Prostate gland (tissue), 2 donors: ENCODE measurements around the gene FBXW7. TPM values are rescaled to one million over a fixed set of nuclear protein-coding genes. Genes with fewer than 3 reads are reported as not detected.

ENCODE experiments used
- DNase-seq: peaks from one replicate; pipeline ENCODE4 v3.0.0-alpha.2; 2019; ENCODE audit warnings: low spot score
- H3K27ac ChIP-seq, 2 donors: fragments of 200-600 bp; sonication (generic); 2 replicates each; pipeline ENCODE4 v1.5.1; 2017 to 2019
- H3K27me3 ChIP-seq: fragments of 200-600 bp; sonication (generic); replicated peaks from 2 replicates; pipeline ENCODE4 v1.5.1; 2019; ENCODE audit not compliant: insufficient read depth
- H3K36me3 ChIP-seq, 2 donors: fragments of 200-600 bp; sonication (generic); 1 replicate in 1 of 2; 2 replicates in 1 of 2; pipeline versions ENCODE4 v1.5.1 to v1.8.1; 2017 to 2019
- H3K4me1 ChIP-seq: fragments of 200-600 bp; sonication (generic); replicated peaks from 2 replicates; pipeline ENCODE4 v1.5.1; 2019
- H3K4me3 ChIP-seq, 2 donors: fragments of 200-600 bp; sonication (generic); 2 replicates each; pipeline ENCODE4 v1.5.1; 2017 to 2019
- H3K9me3 ChIP-seq: fragments of 200-600 bp; sonication (generic); 2 replicates; pipeline ENCODE4 v1.5.1; 2017
- CTCF ChIP-seq, 4 experiments: fragments of 200-600 bp in 2 of 4; fragments of 450-650 bp in 2 of 4; sonication (generic) in 2 of 4; IDR thresholded peaks; 1 replicate in 3 of 4; 2 replicates in 1 of 4; pipeline ENCODE4 v1.5.1; 2016 to 2019; ENCODE audit warnings: antibody characterized with exemption in 4 of 4, mild to moderate bottlenecking in 2 of 4, moderate library complexity in 2 of 4
- POLR2A ChIP-seq: fragments of 450-650 bp; IDR thresholded peaks from one replicate; pipeline ENCODE4 v1.6.1; 2016; ENCODE audit warnings: antibody characterized with exemption, mild to moderate bottlenecking
- POLR2AphosphoS5 ChIP-seq: sonication (generic); formaldehyde crosslinking; IDR thresholded peaks from one replicate; pipeline ENCODE4 v1.6.1; 2017; ENCODE audit warnings: antibody characterized with exemption
- WGBS: methylation state at CpG from one replicate; pipeline ENCODE4 v1.1.5; 2018; 5-methylcytosine and 5-hydroxymethylcytosine counted together
- intact Hi-C: fragments of 100-400 bp; cut with DNase I; formaldehyde crosslinking; loops from one replicate; pipeline ENCODE4 v1.14.2; 2022
- total RNA-seq, 2 donors: library from RNA; depleted of rRNA; stranded (reverse); fragments of >200 nt; gene quantifications; one replicate each; pipeline ENCODE4 v1.1.0, GENCODE V29; 2016

FBXW7 gene
- total RNA-seq, 2 donors from 2014 or later: 21.8 to 24.9 TPM

GRCh38 chr4:152283801-152284470 lies 252.0 kb downstream of the FBXW7 start:
- Histone ChIP-seq H3K27me3 (no peaks in the 10 kb centered on the region), H3K4me1 (no peaks in the 10 kb centered on the region), H3K4me3 (no peak overlapping the region), H3K9me3 (no peaks in the 10 kb centered on the region), H3K36me3 (no peaks in the 10 kb centered on the region), H3K27ac (no peak overlapping the region)
- no peak for DNase-seq
- TF ChIP-seq POLR2A: no peak
- TF ChIP-seq CTCF (IDR thresholded peaks at IDR 0.05): no peak
- TF ChIP-seq POLR2AphosphoS5: no peak
- intact Hi-C loops: no loop called here
- 95% methylated on average over 2 of the region's 2 CpGs for WGBS

- Histone ChIP-seq H3K27me3 (no peaks in the 10 kb centered on the region), H3K9me3 (no peaks in the 10 kb centered on the region), H3K4me1 (no peaks in the 10 kb centered on the region), H3K4me3 (no peak overlapping the region), H3K27ac (no peak overlapping the region), H3K36me3 (no peaks in the 10 kb centered on the region)
- DNase-seq: no peak
- intact Hi-C loops: no loop called here
- WGBS: 83% methylated on average over 6 of the region's 6 CpGs
- TF ChIP-seq POLR2AphosphoS5: no peak
- TF ChIP-seq CTCF (IDR thresholded peaks at IDR 0.05): no peak
- TF ChIP-seq POLR2A: no peak
Measured at GRCh38 chr4:152281822-152282221, 254.1 kb downstream of the FBXW7 start.

- no peaks in the 10 kb centered on the region for H3K27me3 ChIP-seq
- no peaks in the 10 kb centered on the region for H3K36me3 ChIP-seq
- no peak for TF ChIP-seq POLR2A
- intact Hi-C loops: no loop called here
- H3K4me1 ChIP-seq: no peaks in the 10 kb centered on the region
- no peaks in the 10 kb centered on the region for H3K9me3 ChIP-seq
- no peak overlapping the region for H3K27ac ChIP-seq
- H3K4me3 ChIP-seq: no peak overlapping the region
- no peak for DNase-seq
- 100% methylated on average over 2 of the region's 2 CpGs for WGBS
Measured at GRCh38 chr4:152281211-152281610, 254.7 kb downstream of the FBXW7 start.

GRCh38 chr4:152279234-152279566 lies 256.7 kb downstream of the FBXW7 start:
- H3K9me3 ChIP-seq: no peaks in the 10 kb centered on the region
- TF ChIP-seq POLR2AphosphoS5: no peak
- no peak for TF ChIP-seq POLR2A
- no peak for TF ChIP-seq CTCF (IDR thresholded peaks at IDR 0.05)
- no peaks in the 10 kb centered on the region for H3K4me1 ChIP-seq
- no peak overlapping the region for H3K27ac ChIP-seq
- no peak overlapping the region for H3K4me3 ChIP-seq
- 87% methylated on average over 8 of the region's 8 CpGs for WGBS
- no peaks in the 10 kb centered on the region for H3K27me3 ChIP-seq
- no peaks in the 10 kb centered on the region for H3K36me3 ChIP-seq
- DNase-seq: no peak
- intact Hi-C loops: no loop called here

GRCh38 chr4:152278505-152279233 lies 257.2 kb downstream of the FBXW7 start:
- WGBS: 45% methylated on average over 9 of the region's 9 CpGs
- H3K36me3 ChIP-seq: no peaks in the 10 kb centered on the region
- H3K9me3 ChIP-seq: no peaks in the 10 kb centered on the region
- no peaks in the 10 kb centered on the region for H3K4me1 ChIP-seq
- TF ChIP-seq POLR2AphosphoS5: no peak
- no peak for TF ChIP-seq POLR2A
- no peak for TF ChIP-seq CTCF (IDR thresholded peaks at IDR 0.05)
- no peak for DNase-seq
- H3K27me3 ChIP-seq: no peaks in the 10 kb centered on the region
- intact Hi-C loops: no loop called here
- H3K4me3 ChIP-seq: no peak overlapping the region
- no peak overlapping the region for H3K27ac ChIP-seq
